Heart left ventricle (tissue), 16 donors: ENCODE results near the gene TH. TPM values are rescaled to one million over a fixed set of nuclear protein-coding genes. Genes with fewer than 3 reads are reported as not detected.
A peak's percentile ranks its signal among the peaks of the same experiment; 100 is the strongest.

Experiments
- ATAC-seq, 4 donors: fragments of 200-7000 bp; cut with Tn5 transposase; one replicate each; pipeline ENCODE4 v1.9.1; 2020 to 2022; ENCODE audit warnings: moderate library complexity in 4 of 4, mild to moderate bottlenecking in 3 of 4, moderate number of reproducible peaks in 1 of 4
- DNase-seq, 5 donors: peaks; one replicate each; pipeline ENCODE4 v3.0.0-alpha.2; 2020
- H3K27ac ChIP-seq, 12 donors: fragments of 200-600 bp; sonication (generic) in 4 of 12; one replicate each; pipeline versions ENCODE4 v1.5.0 to v1.8.0; 2016 to 2022; ENCODE audit warnings: mild to moderate bottlenecking in 2 of 12
- H3K27me3 ChIP-seq, 9 donors: fragments of 200-600 bp; sonication (generic) in 2 of 9; one replicate each; pipeline versions ENCODE4 v1.5.1 to v1.8.0; 2016 to 2022; ENCODE audit warnings: mild to moderate bottlenecking in 3 of 9
- H3K36me3 ChIP-seq, 9 donors: fragments of 200-600 bp; sonication (generic) in 2 of 9; one replicate each; pipeline versions ENCODE4 v1.5.0 to v1.8.0; 2018 to 2022; ENCODE audit warnings: mild to moderate bottlenecking in 2 of 9
- H3K4me1 ChIP-seq, 12 donors: fragments of 200-600 bp; sonication (generic) in 4 of 12; one replicate each; pipeline versions ENCODE4 v1.5.0 to v1.8.0; 2016 to 2022; ENCODE audit warnings: mild to moderate bottlenecking in 3 of 12
- H3K4me3 ChIP-seq, 12 donors: fragments of 200-600 bp; sonication (generic) in 4 of 12; one replicate each; pipeline versions ENCODE4 v1.5.0 to v1.8.0; 2017 to 2022; ENCODE audit warnings: mild to moderate bottlenecking in 9 of 12, moderate library complexity in 4 of 12
- H3K9me3 ChIP-seq, 12 donors: fragments of 200-600 bp; sonication (generic) in 4 of 12; one replicate each; pipeline versions ENCODE4 v1.5.0 to v1.8.0; 2016 to 2022; ENCODE audit warnings: mild to moderate bottlenecking in 1 of 12
- CTCF ChIP-seq, 12 donors: fragments of 200-600 bp; sonication (generic) in 4 of 12; IDR thresholded peaks; one replicate each; pipeline versions ENCODE4 v1.5.0 to v1.8.0; 2018 to 2022; ENCODE audit warnings: antibody characterized with exemption in 12 of 12, mild to moderate bottlenecking in 5 of 12
- POLR2A ChIP-seq, 2 donors: fragments of 450-650 bp; IDR thresholded peaks; one replicate each; pipeline ENCODE4 v1.6.1; 2017; ENCODE audit warnings: antibody characterized with exemption in 2 of 2, mild to moderate bottlenecking in 2 of 2, moderate library complexity in 2 of 2
- WGBS, 4 donors: extraction: QIAGEN DNeasy Blood & Tissue Kit in 2 of 4; methylation state at CpG; one replicate each; pipeline versions ENCODE4 v1.1.5 to v1.1.7; 2013 to 2018; 5-methylcytosine and 5-hydroxymethylcytosine counted together
- intact Hi-C, 10 donors: fragments of 100-400 bp; cut with DNase I; formaldehyde crosslinking; loops; one replicate each; pipeline versions ENCODE4 v1.11.1 to v1.14.2; 2022
- polyA plus RNA-seq, 2 donors: library from polyadenylated mRNA; stranded (reverse); fragments of 200-250 nt; gene quantifications; one replicate each; pipeline ENCODE4 v1.2.3, GENCODE V29; 2013
- total RNA-seq, 9 donors: library from RNA; depleted of rRNA in 2 of 9; stranded (reverse); fragments of >200 nt in 2 of 9; fragmentation: NEBNext Ultra II Directional in 3 of 9; extraction: Animal tissue kit (Norgen Biotek cat#: 25700) in 3 of 9; gene quantifications; one replicate each; pipeline versions ENCODE4 v1.1.0 to v1.2.4, GENCODE V29; 2016 to 2023
- donor health status: ischemic (EF 13 %, LVEDD 7.1; RV severe dilation, severe dysfunction).
- donor health status: healthy with polysubstance abuse.
- donor health status: DM: no; HTN: yes; CAD: no.
- donor health status: DM: no; HTN: no; CAD: no.
- donor health status: ischemic (EF 25% LVEDD 6.9; RV normal size, moderate dysfunction).
- donor health status: ischemic (EF 25% LVEDD 5.7; RV mildly dilated, moderate dysfunction).
- donor health status: healthy.
- donor health status: DM: yes; HTN: yes; CAD: no.
- donor health status: ischemic (EF 35%, LVEDD 5.7; RV mildly dilated, moderate dysfunction).
- donor health status: nonischemic (EF 11% LVEDD 7.7; RV severe dilation, severe dysfunction).
- donor health status: DM: yes; HTN: yes; CAD: no.
- donor health status: PGD.
- donor health status: ischemic (EF 29% LVEDD 5.4; RV normal size, mild dysfunction).
- donor health status: nonischemic (EF 23%, LVEDD 6.1; RV moderate dilation, normal function).

The TH gene
- total and polyA plus RNA-seq, 11 donors = 0.08 TPM; not detected in 10

GRCh38 chr11:2136209-2136951, 35.2 kb downstream of the TH start:
- H3K36me3 ChIP-seq = peaks cover 0 to 8% (median 0%) of the 10 kb centered on the region in 9 donors
- peak overlapping the region in 3 of 12 donors; percentile 5 to 57 (median 18) for H3K27ac ChIP-seq
- peaks cover 0 to 43% (median 5%) of the 10 kb centered on the region in 12 donors for H3K4me1 ChIP-seq
- H3K4me3 ChIP-seq = peak overlapping the region in 11 of 12 donors; percentile 35 to 68 (median 55)
- DNase-seq (peak in 2 of 5 donors; percentile 15 to 53), ATAC-seq (no peak)
- intact Hi-C loops = loop anchor here in 7 of 10 donors (5.0 kb wide), 2 partner anchors 34 to 39 kb away; no protein-coding TSS in a partner anchor
- TF ChIP-seq POLR2A (IDR thresholded peaks at IDR 0.05) (no peak), CTCF (IDR thresholded peaks at IDR 0.05) (no peak)
- H3K9me3 ChIP-seq = no peaks in the 10 kb centered on the region
- peaks cover 18 to 64% (median 52%) of the 10 kb centered on the region in 9 donors for H3K27me3 ChIP-seq
- WGBS, 4 donors = 55 to 62% (median 57%) methylated on average over 21 to 24 of the region's 24 CpGs

GRCh38 chr11:2135648-2136201, 35.9 kb downstream of the TH start:
- Histone ChIP-seq H3K27me3 (peaks cover 12 to 57% (median 46%) of the 10 kb centered on the region in 9 donors), H3K9me3 (no peaks in the 10 kb centered on the region), H3K4me1 (peaks cover 0 to 39% (median 5%) of the 10 kb centered on the region in 12 donors), H3K4me3 (peak overlapping the region in 7 of 12 donors; percentile 7 to 68 (median 56)), H3K36me3 (peaks cover 0 to 12% (median 0%) of the 10 kb centered on the region in 9 donors), H3K27ac (no peak overlapping the region)
- peak in 2 of 5 donors; percentile 5 to 44 for DNase-seq
- TF ChIP-seq POLR2A (IDR thresholded peaks at IDR 0.05) (no peak), CTCF (IDR thresholded peaks at IDR 0.05) (no peak)
- intact Hi-C loops = loop anchor here in 7 of 10 donors (5.0 kb wide), 2 partner anchors 33 to 38 kb away; no protein-coding TSS in a partner anchor
- 78 to 84% (median 81%) methylated on average over 14 of the region's 14 CpGs for WGBS, 4 donors
- ATAC-seq = no peak

GRCh38 chr11:2135018-2135569, 36.5 kb downstream of the TH start:
- Histone ChIP-seq H3K9me3 (no peaks in the 10 kb centered on the region), H3K27ac (no peak overlapping the region), H3K4me1 (peaks cover 0 to 33% (median under 1%) of the 10 kb centered on the region in 12 donors), H3K36me3 (peaks cover 0 to 12% (median 0%) of the 10 kb centered on the region in 9 donors), H3K4me3 (peak overlapping the region in 3 of 12 donors; percentile 57 to 68 (median 57)), H3K27me3 (peaks cover 6 to 51% (median 39%) of the 10 kb centered on the region in 9 donors)
- WGBS, 4 donors = 84 to 88% (median 87%) methylated on average over 21 to 26 of the region's 26 CpGs
- intact Hi-C loops = loop anchor here in 7 of 10 donors (5.0 kb wide), 2 partner anchors 33 to 38 kb away; no protein-coding TSS in a partner anchor
- ATAC-seq (no peak), DNase-seq (peak in 2 of 5 donors; percentile 19 to 48)
- TF ChIP-seq POLR2A (IDR thresholded peaks at IDR 0.05) = no peak
- no peak for TF ChIP-seq CTCF (IDR thresholded peaks at IDR 0.05)
